GM18517 (cell line): ENCODE measurements around the gene GJA9.
"Not testable (repeated sequence)": the region's sequence is repeated elsewhere in the genome, so short reads cannot be mapped to it uniquely, and the experiment has no call there.

Source experiments
- ATAC-seq: cut with Tn5 transposase; IDR thresholded peaks from one replicate; pipeline ENCODE4 v1.9.1; 2021; ENCODE audit warnings: mild to moderate bottlenecking, moderate library complexity; ENCODE audit not compliant: unreplicated experiment

Gene GJA9

GRCh38 chr1:38881487-38881886, at the start of gene GJA9:
GJA9 (minus strand) TSS chr1:38881587; CDS start chr1:38876098, 5,489 bp downstream.
- ATAC-seq: no peak

- ATAC-seq: no peak
Observed at GRCh38 chr1:38929476-38929875, 48.1 kb upstream of the GJA9 start.

- ATAC-seq: no peak
Observed at GRCh38 chr1:38929054-38929453, 47.7 kb upstream of the GJA9 start.

- no peak for ATAC-seq
Observed at GRCh38 chr1:38926091-38926490, 44.7 kb upstream of the GJA9 start.

- no peak for ATAC-seq
Observed at GRCh38 chr1:38925391-38925790, 44.0 kb upstream of the GJA9 start.

GRCh38 chr1:38923607-38924006, 42.2 kb upstream of the GJA9 start:
- no peak for ATAC-seq

GRCh38 chr1:38919130-38919529, 37.7 kb upstream of the GJA9 start:
- ATAC-seq: no peak

GRCh38 chr1:38918568-38918967, 37.2 kb upstream of the GJA9 start:
- no peak for ATAC-seq

- no peak for ATAC-seq
Observed at GRCh38 chr1:38917772-38918171, 36.4 kb upstream of the GJA9 start.

- ATAC-seq: no peak
Observed at GRCh38 chr1:38917337-38917736, 36.0 kb upstream of the GJA9 start.

- no peak for ATAC-seq
Observed at GRCh38 chr1:38915352-38915948, 34.1 kb upstream of the GJA9 start.

GRCh38 chr1:38914908-38915307, 33.5 kb upstream of the GJA9 start:
- not testable (repeated sequence) for ATAC-seq

- ATAC-seq: no peak
Observed at GRCh38 chr1:38908821-38909220, 27.4 kb upstream of the GJA9 start.

GRCh38 chr1:38905985-38906384, 24.6 kb upstream of the GJA9 start:
- ATAC-seq: no peak

- no peak for ATAC-seq
Observed at GRCh38 chr1:38899560-38899959, 18.2 kb upstream of the GJA9 start.

GRCh38 chr1:38898653-38899230, 17.4 kb upstream of the GJA9 start:
- no peak for ATAC-seq

- no peak for ATAC-seq
Observed at GRCh38 chr1:38896169-38896568, 14.8 kb upstream of the GJA9 start.

- no peak for ATAC-seq
Observed at GRCh38 chr1:38892976-38893375, 11.6 kb upstream of the GJA9 start.

- no peak for ATAC-seq
Observed at GRCh38 chr1:38891753-38892152, 10.4 kb upstream of the GJA9 start.

GRCh38 chr1:38889589-38889988, 8.2 kb upstream of the GJA9 start:
- ATAC-seq: no peak

GRCh38 chr1:38888423-38889333, 7.3 kb upstream of the GJA9 start:
- ATAC-seq: no peak

- no peak for ATAC-seq
Observed at GRCh38 chr1:38885092-38885491, 3.7 kb upstream of the GJA9 start.
